ENCODE data around the gene OR52N4. TPM values are rescaled to one million over a fixed set of nuclear protein-coding genes. Genes with fewer than 3 reads are reported as not detected.
"Not testable (repeated sequence)": the region's sequence is repeated elsewhere in the genome, so short reads cannot be mapped to it uniquely, and the experiment has no call there.

The OR52N4 gene
- 1 to 10 TPM; 1.6 to 2.2 TPM for total RNA-seq
- polyA plus RNA-seq, result under 1 TPM; 0.50 to 0.60 TPM

- Histone ChIP-seq H3K9me3 (ENCODE audit: control insufficient read depth in 1 of 2, low read length in 2 of 2) (no peaks in the 10 kb centered on the region), H3K27ac (ENCODE audit: low read depth, low read length) (no peak within 1 kb of the TSS), H3K36me3 (ENCODE audit: insufficient read depth, low read length) (no peaks in the 10 kb centered on the region), H3K4me3 (ENCODE audit: low read length in 2 of 2) (no peak within 1 kb of the TSS), H3K27me3 (ENCODE audit: insufficient read depth, low read length) (no peaks in the 10 kb centered on the region), H3K4me1 (ENCODE audit: insufficient read depth, low read length) (no peaks in the 10 kb centered on the region)
- no peak for DNase-seq
- Mint-ChIP-seq H3K27me3 (peaks cover 0 to 1% of the 10 kb centered on the region in 2 donors), H3K4me3 (no peak within 1 kb of the TSS), H3K36me3 (peaks cover 0 to 8% of the 10 kb centered on the region in 2 donors), H3K9me3 (no peaks in the 10 kb centered on the region), H3K4me1 (no peaks in the 10 kb centered on the region), H3K27ac (no peak within 1 kb of the TSS)
- ChIA-PET POLR2A (ENCODE audit: partially characterized antibody) (no interaction called here), CTCF (ENCODE audit: partially characterized antibody) (no interaction called here)
- intact Hi-C loops (cut with micrococcal nuclease), result no loop called here
These were observed at the start of gene OR52N4 for GRCh38 chr11:5753943-5754342. Gene OR52N4 (plus strand): TSS chr11:5754243. CDS start chr11:5754741, 498 bp downstream.

GRCh38 chr11:5705688-5706087, 48.4 kb upstream of the OR52N4 start:
- ChIA-PET CTCF (ENCODE audit: partially characterized antibody) (interaction anchor here (1.4 to 3.4 kb wide), 2 partner anchors 10 to 21 kb away, joined by 4 to 14 read pairs; partner anchors contain the start of gene TRIM5), POLR2A (ENCODE audit: partially characterized antibody) (interaction anchor here (1.3 to 1.6 kb wide), 2 partner anchors 10 to 21 kb away, joined by 3 to 9 read pairs; partner anchors contain the start of gene TRIM5)
- Histone ChIP-seq H3K4me1 (ENCODE audit: insufficient read depth, low read length) (peaks cover 30% of the 10 kb centered on the region), H3K27ac (ENCODE audit: low read depth, low read length) (no peak overlapping the region), H3K36me3 (ENCODE audit: insufficient read depth, low read length) (peaks cover 52% of the 10 kb centered on the region), H3K4me3 (ENCODE audit: low read length in 2 of 2) (no peak overlapping the region), H3K9me3 (ENCODE audit: control insufficient read depth in 1 of 2, low read length in 2 of 2) (no peaks in the 10 kb centered on the region), H3K27me3 (ENCODE audit: insufficient read depth, low read length) (no peaks in the 10 kb centered on the region)
- peaks cover 18 to 41% (median 27%) of the 10 kb centered on the region in 4 donors for H3K4me1 Mint-ChIP-seq
- DNase-seq, result no peak
- peak overlapping the region in 6 of 7 donors; percentile 15 to 86 (median 62) for H3K27ac Mint-ChIP-seq
- intact Hi-C loops (cut with micrococcal nuclease), result no loop called here
- peaks cover 70 to 79% of the 10 kb centered on the region in 2 donors for H3K36me3 Mint-ChIP-seq
- no peak overlapping the region for H3K4me3 Mint-ChIP-seq
- H3K9me3 Mint-ChIP-seq, result no peaks in the 10 kb centered on the region
- no peaks in the 10 kb centered on the region for H3K27me3 Mint-ChIP-seq

GRCh38 chr11:5712507-5712906, 41.5 kb upstream of the OR52N4 start:
- Histone ChIP-seq H3K27me3 (ENCODE audit: insufficient read depth, low read length) (no peaks in the 10 kb centered on the region), H3K36me3 (ENCODE audit: insufficient read depth, low read length) (peaks cover 27% of the 10 kb centered on the region), H3K4me3 (ENCODE audit: low read length in 2 of 2) (no peak overlapping the region), H3K9me3 (ENCODE audit: control insufficient read depth in 1 of 2, low read length in 2 of 2) (no peaks in the 10 kb centered on the region), H3K4me1 (ENCODE audit: insufficient read depth, low read length) (no peaks in the 10 kb centered on the region), H3K27ac (ENCODE audit: low read depth, low read length) (no peak overlapping the region)
- Mint-ChIP-seq H3K36me3 (peaks cover 18 to 39% of the 10 kb centered on the region in 2 donors), H3K27me3 (no peaks in the 10 kb centered on the region), H3K4me3 (no peak overlapping the region), H3K4me1 (peaks cover 0 to 5% (median 5%) of the 10 kb centered on the region in 4 donors), H3K9me3 (peaks cover 0 to 10% (median 3%) of the 10 kb centered on the region in 8 donors), H3K27ac (peak overlapping the region in 4 of 7 donors; percentile 18 to 44 (median 26))
- CTCF ChIA-PET (ENCODE audit: partially characterized antibody), result interaction anchor here (1.4 to 6.6 kb wide), 8 partner anchors 12 to 111 kb away, joined by 3 to 71 read pairs (median 5); partner anchors contain the start of genes TRIM22, TRIM34 and TRIM5
- intact Hi-C loops (cut with micrococcal nuclease), result loop anchor here (1.0 kb wide), 2 partner anchors 28 to 112 kb away; no protein-coding TSS in a partner anchor
- POLR2A ChIA-PET (ENCODE audit: partially characterized antibody), result interaction anchor here (0.7 to 2.5 kb wide), 3 partner anchors 19 to 28 kb away, joined by 4 to 10 read pairs (median 5); partner anchors contain the start of genes TRIM22 and TRIM5
- peak in 1 of 5 donors; percentile 5 for DNase-seq

GRCh38 chr11:5713695-5714094, 40.3 kb upstream of the OR52N4 start:
- Histone ChIP-seq H3K27ac (ENCODE audit: low read depth, low read length) (no peak overlapping the region), H3K27me3 (ENCODE audit: insufficient read depth, low read length) (no peaks in the 10 kb centered on the region), H3K4me3 (ENCODE audit: low read length in 2 of 2) (no peak overlapping the region), H3K4me1 (ENCODE audit: insufficient read depth, low read length) (no peaks in the 10 kb centered on the region), H3K9me3 (ENCODE audit: control insufficient read depth in 1 of 2, low read length in 2 of 2) (no peaks in the 10 kb centered on the region), H3K36me3 (ENCODE audit: insufficient read depth, low read length) (peaks cover 17% of the 10 kb centered on the region)
- no peak overlapping the region for H3K27ac Mint-ChIP-seq
- H3K4me1 Mint-ChIP-seq, result peaks cover 0 to 4% (median 2%) of the 10 kb centered on the region in 4 donors
- ChIA-PET POLR2A (ENCODE audit: partially characterized antibody) (interaction anchor here (0.5 to 0.7 kb wide), 2 partner anchors 14 to 26 kb away, joined by 3 read pairs; no protein-coding TSS in a partner anchor), CTCF (ENCODE audit: partially characterized antibody) (interaction anchor here (0.7 to 6.6 kb wide), 9 partner anchors 12 to 114 kb away, joined by 3 to 71 read pairs (median 3); partner anchors contain the start of genes TRIM22 and TRIM5)
- peaks cover 0 to 15% (median 5%) of the 10 kb centered on the region in 8 donors for H3K9me3 Mint-ChIP-seq
- peaks cover 10 to 36% of the 10 kb centered on the region in 2 donors for H3K36me3 Mint-ChIP-seq
- no peaks in the 10 kb centered on the region for H3K27me3 Mint-ChIP-seq
- intact Hi-C loops (cut with micrococcal nuclease), result no loop called here
- no peak overlapping the region for H3K4me3 Mint-ChIP-seq
- no peak for DNase-seq

GRCh38 chr11:5716518-5716917, 37.5 kb upstream of the OR52N4 start:
- DNase-seq; H3K27ac Mint-ChIP-seq; H3K4me1 Mint-ChIP-seq; CTCF ChIA-PET (ENCODE audit: partially characterized antibody); H3K27me3 ChIP-seq (ENCODE audit: insufficient read depth, low read length); H3K4me3 ChIP-seq (ENCODE audit: low read length in 2 of 2); intact Hi-C loops (cut with micrococcal nuclease); H3K27me3 Mint-ChIP-seq; H3K27ac ChIP-seq (ENCODE audit: low read depth, low read length); POLR2A ChIA-PET (ENCODE audit: partially characterized antibody); H3K36me3 ChIP-seq (ENCODE audit: insufficient read depth, low read length); H3K4me3 Mint-ChIP-seq; H3K4me1 ChIP-seq (ENCODE audit: insufficient read depth, low read length); H3K9me3 ChIP-seq (ENCODE audit: control insufficient read depth in 1 of 2, low read length in 2 of 2): not testable (repeated sequence)
- H3K36me3 Mint-ChIP-seq, result peaks cover 11 to 22% of the 10 kb centered on the region in 2 donors
- H3K9me3 Mint-ChIP-seq, result peaks cover 0 to 22% (median 8%) of the 10 kb centered on the region in 8 donors

GRCh38 chr11:5719703-5720495, 34.1 kb upstream of the OR52N4 start:
- H3K27me3 ChIP-seq (ENCODE audit: insufficient read depth, low read length), result no peaks in the 10 kb centered on the region
- intact Hi-C loops (cut with micrococcal nuclease), result no loop called here
- H3K4me1 ChIP-seq (ENCODE audit: insufficient read depth, low read length), result no peaks in the 10 kb centered on the region
- H3K27ac ChIP-seq (ENCODE audit: low read depth, low read length), result no peak overlapping the region
- Mint-ChIP-seq H3K4me1 (no peaks in the 10 kb centered on the region), H3K36me3 (peaks cover 11 to 16% of the 10 kb centered on the region in 2 donors), H3K27ac (no peak overlapping the region), H3K27me3 (peaks cover 0 to 1% of the 10 kb centered on the region in 2 donors), H3K9me3 (peaks cover 0 to 22% (median 8%) of the 10 kb centered on the region in 8 donors), H3K4me3 (no peak overlapping the region)
- CTCF ChIA-PET (ENCODE audit: partially characterized antibody), result interaction anchor here (1.9 kb wide), 1 partner anchor 36 kb away, joined by 11 read pairs; the partner anchor contains the start of gene TRIM5
- no peak overlapping the region for H3K4me3 ChIP-seq (ENCODE audit: low read length in 2 of 2)
- no peaks in the 10 kb centered on the region for H3K9me3 ChIP-seq (ENCODE audit: control insufficient read depth in 1 of 2, low read length in 2 of 2)
- POLR2A ChIA-PET (ENCODE audit: partially characterized antibody), result interaction anchor here (1.4 kb wide), 1 partner anchor 31 kb away, joined by 5 read pairs; the partner anchor contains the start of gene TRIM22
- DNase-seq, result no peak
- H3K36me3 ChIP-seq (ENCODE audit: insufficient read depth, low read length), result no peaks in the 10 kb centered on the region

GRCh38 chr11:5722622-5723021, 31.4 kb upstream of the OR52N4 start:
- Mint-ChIP-seq H3K36me3 (peaks cover 16% of the 10 kb centered on the region in 2 donors), H3K4me1 (no peaks in the 10 kb centered on the region), H3K4me3 (no peak overlapping the region), H3K27me3 (peaks cover 0 to 1% of the 10 kb centered on the region in 2 donors), H3K9me3 (peaks cover 0 to 12% (median 4%) of the 10 kb centered on the region in 8 donors), H3K27ac (no peak overlapping the region)
- no peak for DNase-seq
- Histone ChIP-seq H3K27me3 (ENCODE audit: insufficient read depth, low read length) (no peaks in the 10 kb centered on the region), H3K4me3 (ENCODE audit: low read length in 2 of 2) (no peak overlapping the region), H3K4me1 (ENCODE audit: insufficient read depth, low read length) (no peaks in the 10 kb centered on the region), H3K36me3 (ENCODE audit: insufficient read depth, low read length) (no peaks in the 10 kb centered on the region), H3K27ac (ENCODE audit: low read depth, low read length) (no peak overlapping the region), H3K9me3 (ENCODE audit: control insufficient read depth in 1 of 2, low read length in 2 of 2) (no peaks in the 10 kb centered on the region)
- ChIA-PET CTCF (ENCODE audit: partially characterized antibody) (no interaction called here), POLR2A (ENCODE audit: partially characterized antibody) (no interaction called here)
- intact Hi-C loops (cut with micrococcal nuclease), result no loop called here
